Urinary bladder (tissue), 4 donors: ENCODE data around the gene HPGDS. TPM values are rescaled to one million over a fixed set of nuclear protein-coding genes. Genes with fewer than 3 reads are reported as not detected.

Experiments
- DNase-seq: peaks from one replicate; pipeline ENCODE4 v3.0.0-alpha.2; 2015; ENCODE audit errors: extremely low spot score
- H3K27ac ChIP-seq: one replicate; pipeline ENCODE4 v1.5.1; 2013; ENCODE audit warnings: low read depth, mild to moderate bottlenecking, moderate library complexity
- H3K36me3 ChIP-seq: one replicate; pipeline ENCODE4 v1.6.1; 2013; ENCODE audit warnings: mild to moderate bottlenecking, moderate library complexity; ENCODE audit not compliant: insufficient read depth
- H3K4me1 ChIP-seq: one replicate; pipeline ENCODE4 v1.6.1; 2013; ENCODE audit warnings: mild to moderate bottlenecking, moderate library complexity; ENCODE audit not compliant: insufficient read depth
- H3K4me3 ChIP-seq: one replicate; pipeline ENCODE4 v1.5.1; 2013; ENCODE audit warnings: low read depth, low read length
- WGBS: extraction: QIAGEN DNeasy Blood & Tissue Kit; methylation state at CpG from one replicate; pipeline ENCODE4 v1.1.7; 2013; 5-methylcytosine and 5-hydroxymethylcytosine counted together
- polyA plus RNA-seq: library from polyadenylated mRNA; stranded (reverse); fragments of 200-250 nt; gene quantifications from one replicate; pipeline ENCODE4 v1.2.3, GENCODE V29; 2013
- total RNA-seq: library from RNA; depleted of rRNA; stranded (reverse); fragments of >200 nt; gene quantifications from one replicate; pipeline ENCODE4 v1.2.3, GENCODE V29; 2014
- donor health status: healthy with polysubstance abuse.
- donor health status: healthy.

HPGDS gene
- total and polyA plus RNA-seq, 2 donors, result 1.5 to 19.3 TPM

GRCh38 chr4:94285666-94286065 is 57.0 kb downstream of the HPGDS start:
- no peaks in the 10 kb centered on the region for H3K4me1 ChIP-seq
- peaks cover 1% of the 10 kb centered on the region for H3K36me3 ChIP-seq
- WGBS, result 97% methylated on average over 4 of the region's 4 CpGs
- H3K4me3 ChIP-seq, result no peak overlapping the region
- no peak overlapping the region for H3K27ac ChIP-seq
- no peak for DNase-seq

- no peak overlapping the region for H3K4me3 ChIP-seq
- DNase-seq, result no peak
- H3K27ac ChIP-seq, result no peak overlapping the region
- no peaks in the 10 kb centered on the region for H3K4me1 ChIP-seq
- H3K36me3 ChIP-seq, result peaks cover 1% of the 10 kb centered on the region
- 93% methylated on average over 1 of the region's 1 CpG for WGBS
These were observed 57.7 kb downstream of the HPGDS start for GRCh38 chr4:94284889-94285288.

- no peak for DNase-seq
- 98% methylated on average over 2 of the region's 2 CpGs for WGBS
- peaks cover 1% of the 10 kb centered on the region for H3K36me3 ChIP-seq
These were observed 63.9 kb downstream of the HPGDS start for GRCh38 chr4:94278781-94279180.

GRCh38 chr4:94277534-94277933 is 65.1 kb downstream of the HPGDS start:
- 58% methylated on average over 3 of the region's 3 CpGs for WGBS
- no peak overlapping the region for H3K27ac ChIP-seq
- no peak overlapping the region for H3K4me3 ChIP-seq
- H3K4me1 ChIP-seq, result no peaks in the 10 kb centered on the region
- DNase-seq, result no peak
- peaks cover under 1% of the 10 kb centered on the region for H3K36me3 ChIP-seq

More at GRCh38 chr4:94278781-94279180, 63.9 kb downstream of the HPGDS start:
- Histone ChIP-seq H3K27ac (no peak overlapping the region), H3K4me3 (no peak overlapping the region), H3K4me1 (no peaks in the 10 kb centered on the region)

GRCh38 chr4:94276204-94276603 is 66.4 kb downstream of the HPGDS start:
- Histone ChIP-seq H3K4me1 (no peaks in the 10 kb centered on the region), H3K4me3 (no peak overlapping the region), H3K27ac (no peak overlapping the region), H3K36me3 (no peaks in the 10 kb centered on the region)
- 96% methylated on average over 7 of the region's 7 CpGs for WGBS
- DNase-seq, result no peak

- Histone ChIP-seq H3K36me3 (no peaks in the 10 kb centered on the region), H3K4me3 (no peak overlapping the region), H3K4me1 (no peaks in the 10 kb centered on the region), H3K27ac (no peak overlapping the region)
- WGBS, result 97% methylated on average over 3 of the region's 3 CpGs
- DNase-seq, result no peak
These were observed 67.7 kb downstream of the HPGDS start for GRCh38 chr4:94274912-94275311.

- Histone ChIP-seq H3K4me1 (no peaks in the 10 kb centered on the region), H3K36me3 (no peaks in the 10 kb centered on the region), H3K4me3 (no peak overlapping the region), H3K27ac (no peak overlapping the region)
- 69% methylated on average over 2 of the region's 2 CpGs for WGBS
- DNase-seq, result no peak
These were observed 71.4 kb downstream of the HPGDS start for GRCh38 chr4:94271248-94271647.

- DNase-seq, result no peak
- Histone ChIP-seq H3K27ac (no peak overlapping the region), H3K4me1 (no peaks in the 10 kb centered on the region), H3K36me3 (no peaks in the 10 kb centered on the region), H3K4me3 (no peak overlapping the region)
- 97% methylated on average over 4 of the region's 4 CpGs for WGBS
These were observed 75.6 kb downstream of the HPGDS start for GRCh38 chr4:94267037-94267436.

- WGBS, result 67% methylated on average over 5 of the region's 5 CpGs
- no peak overlapping the region for H3K4me3 ChIP-seq
These were observed 80.2 kb downstream of the HPGDS start for GRCh38 chr4:94262163-94263016.

GRCh38 chr4:94256828-94257227 is 85.8 kb downstream of the HPGDS start:
- peaks cover 1% of the 10 kb centered on the region for H3K36me3 ChIP-seq
- DNase-seq, result no peak

More at GRCh38 chr4:94262163-94263016, 80.2 kb downstream of the HPGDS start:
- no peaks in the 10 kb centered on the region for H3K4me1 ChIP-seq
- no peak overlapping the region for H3K27ac ChIP-seq
- peaks cover 1% of the 10 kb centered on the region for H3K36me3 ChIP-seq
- DNase-seq, result peak; percentile 10

GRCh38 chr4:94256144-94256783 is 86.4 kb downstream of the HPGDS start:
- Histone ChIP-seq H3K4me1 (no peaks in the 10 kb centered on the region), H3K36me3 (peaks cover 1% of the 10 kb centered on the region), H3K4me3 (no peak overlapping the region), H3K27ac (no peak overlapping the region)
- no peak for DNase-seq
- 93% methylated on average over 8 of the region's 8 CpGs for WGBS

More at GRCh38 chr4:94256828-94257227, 85.8 kb downstream of the HPGDS start:
- no peak overlapping the region for H3K27ac ChIP-seq
- no peaks in the 10 kb centered on the region for H3K4me1 ChIP-seq
- H3K4me3 ChIP-seq, result no peak overlapping the region

- DNase-seq, result no peak
- Histone ChIP-seq H3K36me3 (no peaks in the 10 kb centered on the region), H3K27ac (no peak overlapping the region), H3K4me3 (no peak overlapping the region), H3K4me1 (no peaks in the 10 kb centered on the region)
- WGBS, result 80% methylated on average over 3 of the region's 3 CpGs
These were observed 89.6 kb downstream of the HPGDS start for GRCh38 chr4:94253036-94253435.

GRCh38 chr4:94251094-94251493 is 91.5 kb downstream of the HPGDS start:
- no peaks in the 10 kb centered on the region for H3K4me1 ChIP-seq
- H3K4me3 ChIP-seq, result no peak overlapping the region
- no peak for DNase-seq
- no peak overlapping the region for H3K27ac ChIP-seq
- no peaks in the 10 kb centered on the region for H3K36me3 ChIP-seq
